Measurements from ENCODE around the gene MPHOSPH9.

DNA sequence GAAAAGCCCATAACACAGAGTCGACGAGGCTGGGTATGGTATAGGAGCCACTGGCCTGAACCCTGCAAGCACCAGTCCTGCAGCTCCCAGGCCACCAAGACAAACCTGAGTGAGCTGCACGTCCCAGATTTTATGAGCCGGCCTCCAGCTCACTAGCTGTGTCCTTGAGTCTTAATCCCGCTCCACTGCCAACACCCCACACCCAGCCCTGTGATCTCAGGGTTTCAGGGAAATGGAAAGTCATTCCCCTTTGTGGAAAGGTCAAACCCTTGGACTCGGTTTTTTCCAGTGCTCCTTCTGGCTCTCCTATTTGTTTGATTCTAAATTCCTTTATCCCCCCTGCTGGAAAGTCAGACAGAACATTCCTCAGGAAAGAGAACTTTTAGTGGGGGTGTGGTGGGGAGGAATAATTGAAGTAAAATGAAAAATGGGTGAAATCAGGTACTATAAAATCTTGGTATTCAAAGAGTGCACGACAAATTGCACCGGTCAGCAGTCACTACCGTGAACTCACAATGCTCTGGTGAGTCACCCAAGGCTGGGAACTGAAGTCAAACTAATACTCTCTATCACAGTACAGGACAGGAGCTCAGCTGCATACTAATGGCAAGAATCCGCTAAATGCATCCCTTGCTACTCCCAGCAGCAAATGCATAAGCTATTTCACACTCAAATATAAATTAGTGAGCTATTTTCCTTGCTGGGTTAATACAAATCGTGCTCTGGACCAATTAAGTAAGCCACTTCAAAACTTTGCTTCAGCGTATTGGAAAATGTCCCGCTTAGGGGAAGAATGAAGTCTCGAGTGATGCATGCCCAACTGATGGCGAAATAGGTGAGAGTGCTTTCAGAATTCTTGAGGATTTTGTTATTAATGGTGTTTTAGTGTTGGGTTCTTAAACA lies 91.1 kb downstream of the MPHOSPH9 start:
- peak; percentile 96 to 97 for TF ChIP-seq JUND (IDR thresholded peaks at IDR 0.05)
- TF ChIP-seq, protein P1, sequence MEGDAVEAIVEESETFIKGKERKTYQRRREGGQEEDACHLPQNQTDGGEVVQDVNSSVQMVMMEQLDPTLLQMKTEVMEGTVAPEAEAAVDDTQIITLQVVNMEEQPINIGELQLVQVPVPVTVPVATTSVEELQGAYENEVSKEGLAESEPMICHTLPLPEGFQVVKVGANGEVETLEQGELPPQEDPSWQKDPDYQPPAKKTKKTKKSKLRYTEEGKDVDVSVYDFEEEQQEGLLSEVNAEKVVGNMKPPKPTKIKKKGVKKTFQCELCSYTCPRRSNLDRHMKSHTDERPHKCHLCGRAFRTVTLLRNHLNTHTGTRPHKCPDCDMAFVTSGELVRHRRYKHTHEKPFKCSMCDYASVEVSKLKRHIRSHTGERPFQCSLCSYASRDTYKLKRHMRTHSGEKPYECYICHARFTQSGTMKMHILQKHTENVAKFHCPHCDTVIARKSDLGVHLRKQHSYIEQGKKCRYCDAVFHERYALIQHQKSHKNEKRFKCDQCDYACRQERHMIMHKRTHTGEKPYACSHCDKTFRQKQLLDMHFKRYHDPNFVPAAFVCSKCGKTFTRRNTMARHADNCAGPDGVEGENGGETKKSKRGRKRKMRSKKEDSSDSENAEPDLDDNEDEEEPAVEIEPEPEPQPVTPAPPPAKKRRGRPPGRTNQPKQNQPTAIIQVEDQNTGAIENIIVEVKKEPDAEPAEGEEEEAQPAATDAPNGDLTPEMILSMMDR (IDR thresholded peaks at IDR 0.05; ENCODE audit: low read depth, low read length, missing input control): no peak
- peak; percentile 95 to 96 for TF ChIP-seq RXRA (IDR thresholded peaks at IDR 0.05)

Measured in liver (tissue), 3 donors.